Activated T-cell treated with anti-CD3 and anti-CD28 coated beads, Interleukin-2, amount 50 U/mL, for 72 hours (primary cell): ENCODE measurements around the gene CHEK2. TPM values are rescaled to one million over a fixed set of nuclear protein-coding genes. Genes with fewer than 3 reads are reported as not detected.
"Not testable (repeated sequence)": the region's sequence is repeated elsewhere in the genome, so short reads cannot be mapped to it uniquely, and the experiment has no call there.

Experiments used
- ATAC-seq, 2 donors: fragments of 150-1000 bp; cut with Tn5 transposase; replicated peaks in 1 of 2; 2 replicates each; pipeline ENCODE4 v1.10.0; 2021; ENCODE audit warnings: moderate library complexity in 2 of 2, mild to moderate bottlenecking in 1 of 2
- DNase-seq, 2 donors: peaks; one replicate each; pipeline ENCODE4 v3.0.0; 2021 to 2022; ENCODE audit warnings: mixed read lengths in 1 of 2
- H3K27ac Mint-ChIP-seq: one replicate; pipeline ENCODE4 v1.8.0; 2022; ENCODE audit warnings: mild to moderate bottlenecking, moderate library complexity, mixed read lengths
- H3K27me3 Mint-ChIP-seq: one replicate; pipeline ENCODE4 v1.8.0; 2022; ENCODE audit warnings: low read depth, mixed read lengths
- H3K36me3 Mint-ChIP-seq, 2 donors: one replicate each; pipeline ENCODE4 v1.8.0; 2022; ENCODE audit warnings: mixed read lengths in 2 of 2, mild to moderate bottlenecking in 1 of 2; ENCODE audit not compliant: insufficient read depth in 2 of 2
- H3K4me1 Mint-ChIP-seq: one replicate; pipeline ENCODE4 v1.8.0; 2022; ENCODE audit warnings: low read depth, mixed read lengths
- H3K4me3 Mint-ChIP-seq, 2 donors: one replicate each; pipeline ENCODE4 v1.8.0; 2022; ENCODE audit warnings: mild to moderate bottlenecking in 2 of 2, mixed read lengths in 2 of 2, moderate library complexity in 2 of 2
- H3K9me3 Mint-ChIP-seq, 2 donors: one replicate each; pipeline ENCODE4 v1.8.0; 2022; ENCODE audit warnings: mixed read lengths in 2 of 2
- total RNA-seq, 2 donors: library from RNA; stranded (reverse); gene quantifications; one replicate each; pipeline ENCODE4 v1.2.3, GENCODE V29; 2022

CHEK2 gene
- total RNA-seq, 2 donors from 2014 or later: 29.2 to 32.1 TPM

GRCh38 chr22:28669387-28669786, 72.2 kb downstream of the CHEK2 start:
- Mint-ChIP-seq H3K9me3 (peaks cover 1 to 8% of the 10 kb centered on the region in 2 donors), H3K27me3 (peaks cover 24% of the 10 kb centered on the region), H3K27ac (no peak overlapping the region), H3K4me1 (peaks cover 18% of the 10 kb centered on the region), H3K36me3 (peaks cover 0 to 9% of the 10 kb centered on the region in 2 donors), H3K4me3 (no peak overlapping the region)
- no peak for DNase-seq
- ATAC-seq: no peak

- not testable (repeated sequence) for H3K36me3 Mint-ChIP-seq, DNase-seq, ATAC-seq, H3K27ac Mint-ChIP-seq, H3K9me3 Mint-ChIP-seq, H3K4me1 Mint-ChIP-seq, H3K27me3 Mint-ChIP-seq, H3K4me3 Mint-ChIP-seq
Observed at GRCh38 chr22:28663569-28663942, 78.1 kb downstream of the CHEK2 start.

DNA sequence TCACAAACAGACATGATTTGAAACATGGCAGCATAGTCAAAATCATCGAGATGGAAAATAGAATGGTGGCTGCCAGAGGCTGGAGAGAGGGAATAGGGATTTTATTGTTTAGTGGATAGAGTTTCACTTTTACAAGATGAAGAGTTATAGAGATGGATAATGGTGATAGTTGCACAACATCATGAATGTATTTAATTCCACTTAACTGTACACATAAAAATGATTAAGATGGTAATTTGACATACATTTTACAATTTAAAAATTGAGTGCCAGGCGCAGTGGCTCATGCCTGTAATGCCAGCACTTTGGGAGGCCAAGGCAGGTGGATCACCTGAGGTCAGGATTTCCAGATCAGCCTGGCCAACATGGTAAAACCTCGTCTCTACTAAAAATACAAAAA, 83.2 kb downstream of the CHEK2 start:
- no peak overlapping the region for H3K4me3 Mint-ChIP-seq
- ATAC-seq: no peak

GRCh38 chr22:28656181-28656580, 85.4 kb downstream of the CHEK2 start:
- H3K4me1 Mint-ChIP-seq: no peaks in the 10 kb centered on the region
- H3K27me3 Mint-ChIP-seq: peaks cover 37% of the 10 kb centered on the region
- no peak for ATAC-seq
- DNase-seq: no peak
- H3K36me3 Mint-ChIP-seq: peaks cover 0 to 1% of the 10 kb centered on the region in 2 donors
- no peaks in the 10 kb centered on the region for H3K9me3 Mint-ChIP-seq
- no peak overlapping the region for H3K4me3 Mint-ChIP-seq
- H3K27ac Mint-ChIP-seq: no peak overlapping the region

More for the DNA sequence above, 83.2 kb downstream of the CHEK2 start:
- no peaks in the 10 kb centered on the region for H3K4me1 Mint-ChIP-seq
- H3K27me3 Mint-ChIP-seq: peaks cover 25% of the 10 kb centered on the region
- no peak for DNase-seq
- H3K27ac Mint-ChIP-seq: no peak overlapping the region
- H3K36me3 Mint-ChIP-seq: peaks cover 0 to 4% of the 10 kb centered on the region in 2 donors
- H3K9me3 Mint-ChIP-seq: no peaks in the 10 kb centered on the region

DNA sequence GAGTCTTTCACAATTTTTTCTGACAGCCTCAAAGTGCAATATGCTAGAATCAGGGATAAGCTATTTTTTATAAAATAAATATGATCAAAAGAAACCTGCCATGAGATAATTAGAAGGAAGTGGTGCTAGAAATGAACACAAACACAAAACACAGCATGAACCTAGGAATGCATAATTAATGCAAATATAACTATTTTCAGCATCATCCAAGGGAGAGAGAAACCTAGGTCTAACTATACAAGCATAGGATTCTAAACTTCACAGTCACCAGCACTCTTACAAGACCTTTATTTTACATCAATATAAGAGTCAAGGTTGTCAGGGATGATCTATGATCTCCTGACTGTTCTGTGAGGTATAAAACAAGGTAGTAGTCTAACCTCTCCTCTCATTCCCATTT, 91.2 kb downstream of the CHEK2 start:
- H3K4me1 Mint-ChIP-seq: no peaks in the 10 kb centered on the region
- H3K4me3 Mint-ChIP-seq: no peak overlapping the region
- no peaks in the 10 kb centered on the region for H3K9me3 Mint-ChIP-seq
- H3K36me3 Mint-ChIP-seq: peaks cover 0 to 1% of the 10 kb centered on the region in 2 donors
- DNase-seq: no peak
- H3K27me3 Mint-ChIP-seq: peaks cover 56% of the 10 kb centered on the region
- no peak overlapping the region for H3K27ac Mint-ChIP-seq
- no peak for ATAC-seq

GRCh38 chr22:28648792-28649191, 92.8 kb downstream of the CHEK2 start:
- Mint-ChIP-seq H3K4me3 (no peak overlapping the region), H3K36me3 (no peaks in the 10 kb centered on the region), H3K27ac (no peak overlapping the region), H3K27me3 (peaks cover 50% of the 10 kb centered on the region), H3K9me3 (no peaks in the 10 kb centered on the region), H3K4me1 (no peaks in the 10 kb centered on the region)
- no peak for DNase-seq
- no peak for ATAC-seq

DNA sequence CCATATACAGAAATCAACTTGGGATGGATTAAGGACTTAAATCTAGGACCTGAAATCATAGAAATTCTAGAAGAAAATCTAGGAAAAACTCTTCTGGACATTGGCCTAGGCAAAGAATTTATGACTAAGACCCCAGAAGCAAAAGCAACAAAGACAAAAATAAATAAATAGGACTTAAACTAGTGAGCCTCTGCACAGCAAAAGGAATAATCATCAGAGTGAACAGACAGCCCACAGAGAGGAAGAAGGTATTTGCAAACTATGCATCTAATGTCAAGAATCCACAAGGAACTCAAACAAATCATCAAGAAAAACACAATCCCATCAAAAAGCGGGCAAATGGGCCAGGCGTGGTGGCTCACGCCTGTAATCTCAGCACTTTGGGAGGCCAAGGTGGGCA, 94.4 kb downstream of the CHEK2 start:
- Mint-ChIP-seq H3K9me3 (no peaks in the 10 kb centered on the region), H3K4me3 (no peak overlapping the region), H3K36me3 (no peaks in the 10 kb centered on the region), H3K27ac (no peak overlapping the region), H3K27me3 (peaks cover 37% of the 10 kb centered on the region), H3K4me1 (no peaks in the 10 kb centered on the region)
- ATAC-seq: no peak
- no peak for DNase-seq

GRCh38 chr22:28639321-28639720, 102.3 kb downstream of the CHEK2 start:
- no peaks in the 10 kb centered on the region for H3K4me1 Mint-ChIP-seq
- H3K27ac Mint-ChIP-seq: no peak overlapping the region
- H3K36me3 Mint-ChIP-seq: no peaks in the 10 kb centered on the region
- no peak overlapping the region for H3K4me3 Mint-ChIP-seq
- no peaks in the 10 kb centered on the region for H3K9me3 Mint-ChIP-seq
- DNase-seq: no peak
- H3K27me3 Mint-ChIP-seq: peaks cover 12% of the 10 kb centered on the region
- no peak for ATAC-seq

Other genes starting within 250 kb of the CHEK2 start
- gene TTC28, start 62.0 kb downstream of the CHEK2 start, total RNA-seq: 1 to 10 TPM; 4.2 to 5.4 TPM
- gene HSCB, start 219 bp upstream of the CHEK2 start, total RNA-seq: 10 to 100 TPM; 21.6 to 24.1 TPM
- 10 to 100 TPM; 24.0 to 26.9 TPM for gene CCDC117, start 30.9 kb upstream of the CHEK2 start, total RNA-seq
- 100 to 1,000 TPM; 205 to 209 TPM for gene XBP1, start 58.7 kb upstream of the CHEK2 start, total RNA-seq
- under 1 TPM; 0.86 to 0.94 TPM for gene ZNRF3, start 141.8 kb upstream of the CHEK2 start, total RNA-seq